Stimulated activated CD8-positive, alpha-beta memory T cell treated with anti-CD3 and anti-CD28 coated beads, Interleukin-7, amount 100 ng/mL, for 24 hours (primary cell): ENCODE data around the gene FUT7.
"Not testable (repeated sequence)": the region's sequence is repeated elsewhere in the genome, so short reads cannot be mapped to it uniquely, and the experiment has no call there.

Experiments used
- DNase-seq: peaks from one replicate; pipeline ENCODE4 v3.0.0-alpha.2; 2020; ENCODE audit warnings: low read depth

The FUT7 gene

DNA sequence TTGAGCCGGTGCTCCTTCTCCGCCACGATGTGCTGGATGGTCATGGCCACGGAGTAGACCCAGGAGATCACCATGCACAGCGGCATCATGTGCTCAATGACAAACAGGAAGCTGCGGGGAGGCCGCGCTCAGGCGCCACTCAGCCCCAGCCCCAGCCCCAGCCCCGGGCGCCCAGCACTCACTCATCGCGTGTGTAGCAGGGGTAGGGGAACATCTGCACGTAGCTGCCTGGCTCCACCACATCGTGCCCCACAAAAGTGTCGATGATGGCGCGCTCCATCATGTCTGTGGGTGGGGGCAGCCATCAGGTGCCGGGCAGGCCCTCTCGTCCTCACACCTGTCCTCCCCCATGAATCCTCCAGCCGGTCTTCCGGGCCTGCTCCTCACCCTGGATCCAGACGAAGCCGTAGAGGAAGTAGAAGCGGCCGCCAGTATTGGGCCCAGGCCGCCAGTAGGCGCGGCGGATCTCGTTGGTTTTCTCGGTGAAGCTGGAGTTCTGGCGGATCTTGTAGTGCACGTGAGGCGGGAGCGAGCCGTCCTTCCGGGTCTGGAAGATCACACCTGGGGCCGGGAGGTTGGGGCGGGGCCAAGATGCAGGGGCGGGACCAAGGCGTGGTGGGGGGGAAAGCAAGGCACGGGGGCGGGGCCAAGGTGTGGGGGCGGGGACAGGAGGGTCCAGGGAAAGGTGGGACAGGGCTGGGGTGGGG, 13.9 kb downstream of the FUT7 start:
- DNase-seq = no peak

GRCh38 chr9:137017071-137017470, 14.8 kb downstream of the FUT7 start:
- no peak for DNase-seq

DNA sequence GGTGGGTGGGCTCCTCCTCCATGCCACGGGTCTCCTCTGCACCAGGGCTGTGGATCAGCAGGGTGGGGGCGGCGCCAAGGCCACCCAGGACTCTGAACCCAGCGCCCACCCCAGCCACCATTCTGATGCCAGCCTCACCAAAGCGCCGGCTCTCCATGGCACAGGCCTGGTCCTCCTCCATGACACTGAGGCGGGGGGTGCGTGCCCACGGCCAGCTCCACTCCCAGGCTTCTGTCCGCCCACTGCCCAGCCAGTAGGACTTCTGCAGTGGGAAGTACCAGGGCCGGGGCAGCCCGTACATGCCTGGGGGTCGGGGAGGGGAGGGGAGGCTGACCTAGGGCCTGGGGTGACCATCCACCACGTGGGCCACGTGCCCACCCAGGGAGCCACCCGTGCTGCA, 15.5 kb downstream of the FUT7 start:
- no peak for DNase-seq

- no peak for DNase-seq
Measured at GRCh38 chr9:137015976-137016375, 15.9 kb downstream of the FUT7 start.

DNA sequence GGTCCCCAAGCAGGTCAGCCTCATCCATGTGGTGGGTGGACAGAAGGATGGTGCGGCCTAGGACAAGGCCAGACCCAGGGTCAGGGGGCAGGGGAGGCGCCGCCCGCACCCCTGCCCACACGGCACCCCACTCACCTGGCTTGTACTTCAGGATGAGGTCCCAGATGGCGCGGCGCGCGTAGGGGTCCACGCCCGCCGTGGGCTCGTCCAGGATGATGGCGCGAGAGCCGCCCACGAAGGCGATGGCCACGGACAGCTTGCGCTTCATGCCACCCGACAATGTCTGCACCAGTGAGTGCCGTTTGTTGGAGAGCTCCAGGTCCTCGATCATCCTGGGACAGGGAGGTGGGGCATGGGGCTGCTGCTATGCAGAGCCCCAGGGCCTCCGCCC, 16.4 kb downstream of the FUT7 start:
- DNase-seq = no peak

DNA sequence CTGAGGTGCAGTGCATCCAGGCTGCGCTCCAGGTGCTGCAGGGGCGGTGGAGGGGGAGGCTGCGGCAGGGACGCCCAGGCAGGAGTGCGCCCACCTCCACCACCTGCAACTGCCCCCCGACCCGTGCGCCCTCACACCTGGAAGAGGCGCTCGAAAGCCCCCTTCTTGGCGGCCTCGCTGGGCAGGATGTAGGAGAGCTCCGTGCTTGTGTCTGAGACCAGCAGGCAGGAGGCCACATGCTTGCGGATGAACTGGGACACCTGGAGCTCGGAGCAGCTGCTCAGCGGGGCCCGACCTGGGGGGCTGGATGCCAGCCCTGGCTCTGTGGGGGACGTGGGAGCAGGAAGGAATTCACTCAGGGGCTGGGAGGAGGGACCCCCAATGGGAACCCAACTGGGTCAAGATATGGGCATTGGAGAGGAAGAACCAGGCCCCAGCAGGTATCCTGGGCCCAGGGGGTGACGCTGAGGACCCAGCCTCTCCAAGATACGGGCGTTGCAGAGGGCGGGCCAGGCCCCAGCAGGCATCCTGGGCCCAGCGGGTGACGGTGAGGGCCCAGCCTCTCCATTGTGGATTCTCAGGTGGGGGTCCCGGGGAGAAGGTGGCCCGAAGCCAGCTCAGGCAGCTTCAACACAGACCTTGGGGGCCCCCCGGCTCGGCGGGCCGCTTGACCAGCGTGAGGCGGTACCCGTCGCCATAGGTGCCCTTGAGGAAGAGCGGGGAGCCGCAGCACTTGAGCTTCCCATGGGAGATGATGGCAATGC, 16.9 kb downstream of the FUT7 start:
- DNase-seq = no peak

GRCh38 chr9:137014166-137014565, 17.7 kb downstream of the FUT7 start:
- DNase-seq = no peak

DNA sequence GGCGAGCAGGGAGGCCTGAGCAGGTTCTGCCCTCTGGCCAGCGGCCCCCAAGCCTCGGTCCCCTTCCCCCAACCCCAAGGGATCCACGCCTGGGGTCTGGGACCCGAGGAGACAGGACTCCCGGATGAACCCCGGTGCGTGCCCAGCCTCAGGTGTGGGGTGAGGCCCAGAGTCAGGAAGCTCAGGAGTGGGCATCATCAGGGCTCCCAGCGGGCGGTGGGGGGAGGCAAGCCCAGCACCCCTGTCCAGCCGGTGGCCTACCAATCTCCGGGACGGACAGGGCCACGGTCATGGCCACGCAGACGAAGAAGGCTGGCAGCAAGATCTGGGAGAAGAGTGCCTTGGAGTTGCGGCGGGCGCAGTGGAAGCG, 18.3 kb downstream of the FUT7 start:
- no peak for DNase-seq

DNA sequence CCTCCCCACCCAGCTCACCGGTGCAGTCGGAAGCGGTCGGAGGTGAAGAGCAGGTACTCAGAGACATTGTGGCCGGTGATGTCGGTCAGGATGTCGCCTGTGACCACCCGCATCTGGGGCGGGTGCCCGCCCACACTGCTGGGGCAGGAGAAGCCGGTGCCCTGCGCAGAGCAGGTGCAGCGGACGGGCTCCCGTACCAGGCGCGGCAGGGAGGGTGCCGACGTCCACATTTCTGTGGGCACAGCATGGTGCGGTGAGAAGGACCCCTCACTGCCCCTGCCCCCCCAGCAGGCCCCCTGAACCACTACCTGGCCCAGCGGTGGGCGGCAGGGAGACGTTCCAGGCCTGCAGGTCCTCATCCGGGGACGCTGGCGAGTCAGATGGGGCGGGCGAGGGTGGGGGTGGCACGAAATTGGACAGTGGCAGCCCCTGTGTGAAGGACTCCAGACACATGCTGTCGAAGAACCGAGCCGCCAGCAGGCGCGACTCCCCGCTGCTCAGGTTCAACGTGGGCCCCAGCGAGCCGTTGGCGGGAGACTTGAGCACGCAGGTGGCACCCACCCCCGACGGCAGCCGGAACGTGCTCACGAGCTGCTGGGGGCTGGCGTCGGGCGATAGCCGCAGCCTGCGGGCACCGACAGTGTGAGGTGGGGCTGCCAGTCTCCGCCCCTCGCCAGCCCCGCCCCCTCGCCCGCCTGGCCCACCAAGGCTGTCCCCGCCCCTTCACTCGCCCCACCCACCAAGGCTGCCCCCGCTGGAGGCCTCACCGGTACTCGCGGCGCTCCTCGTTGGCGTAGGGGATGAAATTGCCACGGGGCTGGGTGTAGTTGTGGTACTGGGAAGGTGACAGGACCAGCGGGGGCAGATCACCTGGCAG, 19.0 kb downstream of the FUT7 start:
- no peak for DNase-seq

- no peak for DNase-seq
Measured at GRCh38 chr9:137011907-137012675, 19.8 kb downstream of the FUT7 start.

GRCh38 chr9:137011156-137011555, 20.7 kb downstream of the FUT7 start:
- DNase-seq = no peak

DNA sequence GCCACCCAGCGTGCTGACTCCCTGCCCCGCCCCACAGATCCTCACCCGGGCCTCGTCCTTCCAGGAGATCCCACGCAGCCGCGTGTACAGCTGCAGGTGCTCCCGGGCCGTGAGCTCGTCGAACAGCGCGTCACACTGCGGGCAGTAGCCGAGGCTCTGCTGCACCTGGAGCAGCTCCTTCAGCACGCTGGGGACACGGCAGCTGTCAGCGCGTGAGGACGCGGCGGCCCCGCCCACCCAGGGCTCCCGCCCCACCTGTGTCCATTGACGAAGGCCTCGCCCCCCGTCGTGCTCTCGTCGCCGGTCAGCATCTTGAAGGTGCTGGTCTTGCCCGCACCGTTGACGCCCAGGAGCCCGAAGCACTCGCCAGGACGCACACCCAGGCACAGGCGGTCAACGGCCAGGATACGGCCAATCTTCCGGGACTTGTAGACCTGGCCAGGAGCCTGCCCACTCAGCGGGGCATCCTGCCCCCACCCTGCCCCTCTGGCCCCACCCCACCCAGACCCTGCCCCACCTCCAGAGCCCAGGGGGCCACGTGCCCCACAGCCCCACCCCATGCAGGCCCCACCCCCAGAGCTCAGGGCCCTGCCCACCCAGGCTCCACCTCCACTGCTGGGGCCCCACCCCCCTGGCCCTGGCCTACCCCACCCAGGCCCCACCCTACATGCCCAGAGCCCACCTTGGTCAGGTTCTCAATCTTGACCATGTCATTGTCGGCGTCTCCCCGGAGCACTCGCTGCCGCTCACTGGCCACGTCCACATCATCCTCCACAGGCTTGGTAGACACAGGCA, 21.8 kb downstream of the FUT7 start:
- DNase-seq = no peak

GRCh38 chr9:137009217-137009616, 22.7 kb downstream of the FUT7 start:
- no peak for DNase-seq

DNA sequence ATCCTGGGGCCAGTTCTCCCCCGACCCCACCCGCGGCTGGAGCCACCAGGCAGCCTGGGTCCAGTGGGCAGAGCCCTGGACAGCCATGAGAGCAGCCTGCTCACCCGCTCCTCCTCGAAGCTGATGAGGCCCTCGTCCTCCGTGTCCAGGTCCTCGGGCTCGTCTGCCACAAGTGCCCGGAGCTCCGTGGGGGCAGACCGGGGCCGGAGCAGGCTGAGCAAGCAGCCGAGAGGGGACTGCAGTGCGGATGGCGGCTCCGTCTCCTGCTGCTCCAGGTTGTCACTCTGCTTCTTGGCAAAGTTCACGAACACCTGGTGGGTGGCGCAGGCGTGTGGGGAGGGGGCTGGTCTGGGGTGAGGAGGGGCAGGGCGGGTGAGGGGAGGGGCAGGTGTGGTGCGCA, 23.6 kb downstream of the FUT7 start:
- no peak for DNase-seq

GRCh38 chr9:137007816-137008270, 24.0 kb downstream of the FUT7 start:
- DNase-seq = no peak

DNA sequence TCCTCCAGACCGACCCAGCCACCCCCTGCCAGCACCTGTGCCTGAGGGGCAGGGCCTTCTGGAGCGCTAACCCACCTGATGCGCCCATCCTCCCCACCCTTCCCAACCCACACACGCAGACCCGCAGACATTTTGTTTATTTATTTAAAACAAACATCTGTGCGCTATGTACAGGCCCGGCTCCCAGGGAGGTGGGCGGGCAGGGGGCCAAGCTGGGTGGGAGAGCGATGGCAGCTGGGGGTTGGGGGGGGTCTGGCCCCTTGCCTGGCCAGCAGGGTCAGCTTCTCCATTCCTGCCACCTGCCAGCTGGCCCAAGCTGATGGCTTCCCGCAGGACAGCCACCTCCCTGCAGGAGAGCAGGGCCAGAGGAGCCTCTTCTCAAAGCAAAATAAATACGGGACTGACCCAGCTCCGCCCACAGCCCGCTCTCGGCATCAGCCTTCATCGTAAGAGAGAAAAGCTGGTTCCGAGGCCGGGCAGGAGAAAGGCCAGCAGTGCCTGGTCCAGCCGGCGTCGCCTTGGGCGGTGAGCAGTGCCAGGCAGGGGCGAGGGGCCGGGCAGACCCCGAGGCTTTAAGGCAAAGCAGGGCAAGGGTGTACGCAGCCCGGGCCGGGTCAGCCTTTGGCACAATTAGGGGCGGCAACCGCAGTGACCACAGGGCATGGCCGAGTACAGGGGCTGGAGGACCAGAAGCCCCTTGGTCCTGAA, 24.6 kb downstream of the FUT7 start:
- DNase-seq = no peak

DNA sequence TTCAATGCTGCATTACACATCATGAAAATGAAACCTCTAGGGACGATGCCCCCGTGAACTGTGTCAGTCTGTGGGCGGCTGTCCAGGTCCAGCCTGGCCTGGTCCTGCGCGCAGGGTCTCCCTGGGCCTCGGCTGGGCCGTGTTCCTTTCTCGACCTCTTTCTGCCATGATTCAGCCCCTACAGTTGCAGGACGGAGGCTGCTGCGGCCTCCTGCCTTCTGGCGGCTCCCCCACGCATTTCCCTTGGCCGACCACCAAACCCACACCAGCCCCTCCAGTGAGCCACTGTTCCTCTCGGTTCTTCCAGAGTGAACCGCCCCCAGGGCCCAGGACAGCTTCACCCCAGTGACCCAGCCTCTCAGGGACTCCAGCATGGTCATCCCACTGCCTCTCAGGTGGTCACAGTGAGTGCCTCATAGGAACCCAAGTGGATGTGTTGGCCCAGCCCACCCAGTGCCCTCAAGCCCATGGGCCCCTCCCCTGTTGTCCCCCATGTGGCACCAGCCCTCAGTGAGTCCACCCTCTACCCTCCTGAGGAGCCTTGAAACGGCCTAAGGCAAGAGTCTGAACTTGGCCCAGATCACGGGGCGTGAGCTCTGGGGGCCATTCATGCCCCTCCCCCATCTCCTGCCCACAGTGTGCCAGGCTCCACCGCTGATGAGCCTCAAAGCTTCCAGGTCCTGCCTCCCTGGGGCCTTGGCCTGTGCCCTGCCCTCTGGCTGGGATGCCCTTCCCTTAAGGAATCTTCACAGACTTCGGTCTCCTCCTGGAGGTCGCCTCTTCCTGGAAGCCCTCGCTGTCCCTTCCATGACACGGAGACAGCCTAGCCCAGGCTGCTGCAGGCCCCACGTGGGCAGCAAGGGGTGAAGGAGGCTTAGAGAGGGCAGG, 25.5 kb downstream of the FUT7 start:
- no peak for DNase-seq

DNA sequence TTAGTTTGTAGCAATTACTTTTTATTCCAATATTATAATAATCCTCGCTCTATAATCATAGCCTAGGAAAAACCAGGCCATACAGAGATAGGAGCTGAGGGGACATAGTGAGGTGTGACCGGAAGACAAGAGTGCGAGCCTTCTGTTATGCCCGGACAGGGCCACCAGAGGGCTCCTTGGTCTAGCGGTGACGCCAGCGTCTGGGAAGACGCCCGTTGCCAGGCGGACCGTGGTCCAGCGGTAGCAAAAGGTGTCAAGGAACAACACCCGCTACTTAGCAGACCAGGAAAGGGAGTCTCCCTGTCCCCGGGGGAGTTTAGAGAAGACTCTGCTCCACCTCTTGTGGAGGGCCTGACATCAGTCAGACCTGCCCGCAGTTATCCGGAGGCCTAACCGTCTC, 27.6 kb downstream of the FUT7 start:
- not testable (repeated sequence) for DNase-seq

DNA sequence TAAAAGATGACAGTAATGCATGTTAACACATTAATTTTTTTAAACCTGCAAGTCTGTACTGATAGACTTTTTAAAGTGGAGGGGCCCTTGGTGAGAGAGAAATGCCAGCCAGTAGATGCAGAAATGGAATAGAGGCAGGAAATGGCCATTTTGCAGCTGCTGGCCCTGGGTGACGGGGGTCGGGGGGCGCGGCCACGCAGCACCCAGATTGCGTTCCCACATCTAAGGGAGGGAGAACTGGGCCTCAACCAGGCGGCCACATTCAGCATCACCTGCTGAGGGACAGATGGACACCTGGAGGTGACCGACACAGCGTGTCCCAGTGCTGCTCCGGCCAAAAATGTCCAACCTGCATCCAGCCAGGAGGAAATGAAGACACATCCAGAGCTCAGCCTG, 29.2 kb downstream of the FUT7 start:
- no peak for DNase-seq
